HG03095 (cell line): ENCODE data around the gene CMIP.
"Not testable (repeated sequence)": the region's sequence is repeated elsewhere in the genome, so short reads cannot be mapped to it uniquely, and the experiment has no call there.

ENCODE experiments used
- ATAC-seq: cut with Tn5 transposase; IDR thresholded peaks from one replicate; pipeline ENCODE4 v1.9.1; 2021; ENCODE audit warnings: moderate library complexity; ENCODE audit not compliant: unreplicated experiment

Gene CMIP

DNA sequence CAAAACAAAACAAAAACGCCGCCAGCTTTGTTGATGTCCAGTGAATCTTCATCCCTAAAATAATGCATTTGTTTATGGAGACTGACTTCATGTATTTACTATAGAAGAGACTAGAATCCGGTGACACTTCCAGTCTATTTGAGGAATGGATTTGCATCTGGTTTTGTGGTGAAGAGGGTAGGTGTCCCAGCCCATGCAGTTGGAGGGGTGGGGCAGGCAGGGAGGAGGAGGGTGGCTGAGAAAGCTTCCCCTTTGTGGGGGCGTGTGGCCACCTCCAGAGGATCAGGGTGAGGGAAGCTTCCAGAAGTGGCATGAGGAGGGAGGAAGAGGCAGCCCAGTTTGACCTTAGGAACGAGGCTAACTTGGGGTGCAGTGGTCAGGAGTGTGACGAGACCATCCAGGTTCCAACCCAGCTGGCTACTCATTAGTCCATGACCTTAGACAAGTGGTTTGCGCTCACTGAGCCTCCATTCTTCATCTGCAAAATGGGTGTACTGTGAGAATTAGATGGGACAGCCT is 69.5 kb downstream of the CMIP start:
- peak; percentile 72 for ATAC-seq

DNA sequence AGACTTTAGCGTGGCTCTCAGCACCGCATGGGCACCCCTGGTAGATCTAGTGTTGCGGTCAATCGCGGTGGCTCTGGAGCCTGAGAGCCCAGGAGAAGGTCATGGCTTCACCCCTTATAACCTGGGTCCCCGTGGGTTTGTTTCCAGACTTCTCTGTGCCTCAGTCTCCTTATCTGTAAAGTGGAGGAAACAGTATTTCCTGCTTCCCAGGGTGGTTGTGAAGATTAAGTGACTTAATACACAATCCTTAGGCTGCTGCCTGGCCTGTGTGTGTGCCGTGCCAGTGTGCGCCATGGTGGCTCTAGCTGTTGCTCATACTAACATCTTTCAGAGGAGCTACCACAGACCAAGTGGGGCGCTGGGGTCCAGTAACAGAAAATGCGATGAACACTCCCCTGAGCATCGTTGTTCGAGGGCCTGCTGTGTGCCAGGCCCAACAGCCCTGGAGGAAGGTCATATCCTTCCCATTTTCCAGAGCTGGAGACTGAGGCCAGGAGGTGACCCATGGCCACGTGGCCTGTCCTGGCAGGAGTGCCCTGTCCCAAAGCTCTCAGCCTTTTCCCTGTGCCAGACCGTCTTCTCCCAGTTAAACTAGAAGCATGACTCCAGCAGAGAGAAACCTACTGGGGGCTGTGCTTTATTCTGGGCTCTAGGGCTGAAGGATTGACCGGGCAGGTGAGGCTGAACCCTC is 70.1 kb downstream of the CMIP start:
- ATAC-seq = no peak

- ATAC-seq = no peak
These were observed 70.7 kb downstream of the CMIP start for GRCh38 chr16:81515281-81515680.

DNA sequence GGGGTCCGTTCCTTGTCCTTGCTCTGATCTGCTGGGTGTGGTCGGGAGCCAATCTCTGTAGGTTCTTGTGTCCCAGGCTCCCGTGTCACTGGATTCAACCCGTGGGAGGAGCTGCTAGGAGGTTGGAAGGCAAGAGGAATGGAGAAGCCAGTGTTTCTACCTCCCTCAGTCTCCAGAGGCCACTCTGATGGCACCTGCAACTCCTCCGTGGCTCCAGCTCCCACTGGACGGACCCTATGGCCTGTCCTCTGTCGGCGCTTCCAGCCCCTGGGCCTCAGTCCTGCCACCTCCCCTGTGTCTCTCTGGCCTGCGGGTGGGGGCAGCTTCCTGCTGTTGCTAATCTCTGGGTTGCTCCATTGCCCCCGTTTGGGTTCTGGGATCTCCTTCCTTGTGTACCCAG is 71.1 kb downstream of the CMIP start:
- ATAC-seq = no peak

DNA sequence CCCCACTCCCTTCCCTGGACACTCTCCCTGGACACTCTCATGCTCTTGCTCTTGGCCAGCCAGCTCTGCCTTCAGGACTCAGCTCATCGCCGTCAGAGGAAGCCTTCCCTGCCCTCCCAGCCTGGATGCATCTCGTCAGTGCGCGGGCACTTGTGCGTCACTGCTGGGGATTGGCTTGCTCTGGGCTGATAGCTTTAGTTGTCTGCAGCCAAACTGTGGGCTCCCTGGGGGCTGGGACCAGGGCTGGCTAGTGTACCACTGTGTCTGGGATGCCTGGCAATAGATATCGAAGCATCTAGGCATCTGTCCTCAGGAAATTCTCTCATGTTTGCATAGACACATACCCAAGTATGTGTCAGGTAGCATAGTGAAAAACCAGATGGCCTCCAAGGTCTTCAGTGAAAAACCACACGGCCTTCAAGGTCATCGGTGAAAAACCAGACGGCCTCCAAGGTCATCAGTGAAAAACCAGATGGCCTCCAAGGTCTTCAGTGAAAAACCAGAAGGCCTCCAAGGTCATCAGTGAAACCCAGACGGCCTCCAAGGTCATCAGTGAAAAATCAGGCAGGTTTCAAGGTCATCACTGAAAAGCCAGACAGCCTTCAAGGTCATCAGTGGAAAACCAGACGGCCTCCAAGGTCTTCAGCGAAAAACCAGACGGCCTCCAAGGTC is 72.0 kb downstream of the CMIP start:
- no peak for ATAC-seq

GRCh38 chr16:81517150-81517499 is 72.5 kb downstream of the CMIP start:
- no peak for ATAC-seq

DNA sequence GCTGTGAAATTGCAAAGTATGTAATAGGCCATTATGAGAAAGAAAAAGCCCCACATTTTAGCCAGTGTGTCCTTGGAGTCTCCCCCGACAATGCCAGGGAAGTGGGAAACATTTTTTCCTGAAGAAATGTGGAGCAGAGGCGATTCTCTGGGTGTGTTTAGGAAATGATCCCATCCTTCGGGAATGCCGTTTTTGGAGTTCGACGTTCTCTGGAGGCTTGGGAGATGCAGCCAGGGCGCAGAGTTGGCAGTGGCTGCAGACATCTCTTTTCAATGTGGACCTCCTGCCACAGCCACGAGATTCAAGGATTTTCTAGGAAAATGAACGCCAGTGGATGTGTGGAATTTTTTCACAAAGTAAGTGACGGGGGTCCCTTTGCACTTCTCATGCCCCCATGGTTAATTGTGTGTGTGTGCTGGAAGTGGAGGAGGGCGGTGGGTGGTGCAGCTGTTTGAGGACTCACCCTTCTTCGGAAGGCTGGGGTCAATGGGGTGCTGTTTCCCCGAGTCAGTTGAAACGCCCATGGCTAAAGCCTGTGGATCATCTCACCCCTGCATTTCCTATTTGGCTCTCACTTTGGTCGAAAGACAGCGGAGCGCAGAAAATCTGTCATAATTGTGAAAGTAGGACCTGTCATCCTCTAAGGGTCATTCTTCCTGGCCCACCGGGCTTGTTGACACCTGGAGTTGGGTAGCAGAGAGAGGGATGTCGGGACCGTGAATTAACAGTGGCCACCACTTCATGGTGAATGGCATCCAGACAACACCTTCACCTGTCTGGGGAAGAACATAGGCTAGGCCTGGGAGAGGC is 73.2 kb downstream of the CMIP start:
- no peak for ATAC-seq

GRCh38 chr16:81518439-81518757 is 73.8 kb downstream of the CMIP start:
- no peak for ATAC-seq

GRCh38 chr16:81519301-81520150 is 74.9 kb downstream of the CMIP start:
- ATAC-seq = no peak

DNA sequence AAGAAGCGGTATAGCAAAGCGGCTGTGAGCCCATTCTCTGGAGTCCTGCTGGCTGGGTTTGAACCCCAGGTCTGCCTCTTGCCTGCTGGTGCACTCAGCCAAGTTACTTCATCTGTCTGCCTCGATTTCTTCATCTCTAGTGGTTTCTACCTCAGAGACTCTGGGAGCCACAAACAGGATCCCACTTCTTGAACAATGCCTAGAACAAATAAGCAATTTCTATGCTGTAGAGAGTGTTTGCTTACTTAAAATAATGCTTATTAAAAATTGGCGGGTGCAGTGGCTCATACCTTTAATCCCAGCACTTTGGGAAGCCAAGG is 75.5 kb downstream of the CMIP start:
- ATAC-seq = no peak

DNA sequence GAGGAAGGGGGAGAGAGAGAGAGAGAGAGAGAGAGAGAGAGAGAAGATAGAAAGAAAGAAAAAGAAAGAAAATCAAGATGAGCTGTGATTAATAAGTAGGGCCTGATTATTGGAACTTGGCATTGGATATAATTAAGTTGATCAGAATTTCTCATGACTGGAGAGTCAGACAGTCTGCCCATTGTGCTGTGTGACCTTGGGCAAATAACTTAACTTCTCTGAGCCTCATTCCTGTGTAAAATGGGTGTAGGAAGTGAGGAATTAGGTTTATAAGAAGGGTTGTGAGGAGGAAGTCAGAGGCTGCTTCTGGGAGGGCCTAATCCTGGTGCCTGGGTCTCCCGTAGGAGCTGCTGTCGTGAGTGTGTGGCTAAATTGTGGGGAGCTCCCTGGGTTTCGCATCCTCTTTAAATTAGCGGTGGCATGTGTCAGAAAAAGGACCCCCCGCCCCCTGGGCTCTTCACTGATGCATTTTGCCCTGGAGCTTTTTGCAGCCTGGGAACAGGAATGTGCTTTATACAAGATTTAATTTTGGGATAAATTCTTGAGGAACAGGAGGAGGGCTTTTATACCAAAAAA is 76.0 kb downstream of the CMIP start:
- no peak for ATAC-seq

DNA sequence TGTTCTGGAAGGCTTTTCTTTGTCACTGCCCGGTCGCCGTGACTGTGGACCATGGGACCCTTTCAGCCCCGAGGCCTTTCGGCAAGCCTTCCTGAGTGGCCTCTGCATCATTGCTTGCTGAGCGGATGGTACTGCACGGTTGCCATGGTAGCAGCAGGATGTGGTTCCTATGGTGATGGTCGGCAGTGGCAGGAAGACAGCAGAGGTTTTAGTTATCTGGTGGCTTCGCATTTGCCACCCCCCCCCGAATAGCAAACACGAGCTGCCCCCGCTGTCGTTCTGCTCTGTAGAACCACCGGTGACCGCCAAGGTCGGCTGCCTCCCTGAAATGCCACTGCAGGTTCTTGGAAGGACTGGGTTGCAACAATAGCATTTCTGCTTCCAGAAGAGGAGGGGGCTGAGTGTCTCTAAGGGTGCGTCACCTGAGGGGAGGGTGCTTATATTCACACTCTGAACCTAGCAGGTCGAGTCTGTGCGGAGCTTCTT is 76.6 kb downstream of the CMIP start:
- ATAC-seq = no peak

DNA sequence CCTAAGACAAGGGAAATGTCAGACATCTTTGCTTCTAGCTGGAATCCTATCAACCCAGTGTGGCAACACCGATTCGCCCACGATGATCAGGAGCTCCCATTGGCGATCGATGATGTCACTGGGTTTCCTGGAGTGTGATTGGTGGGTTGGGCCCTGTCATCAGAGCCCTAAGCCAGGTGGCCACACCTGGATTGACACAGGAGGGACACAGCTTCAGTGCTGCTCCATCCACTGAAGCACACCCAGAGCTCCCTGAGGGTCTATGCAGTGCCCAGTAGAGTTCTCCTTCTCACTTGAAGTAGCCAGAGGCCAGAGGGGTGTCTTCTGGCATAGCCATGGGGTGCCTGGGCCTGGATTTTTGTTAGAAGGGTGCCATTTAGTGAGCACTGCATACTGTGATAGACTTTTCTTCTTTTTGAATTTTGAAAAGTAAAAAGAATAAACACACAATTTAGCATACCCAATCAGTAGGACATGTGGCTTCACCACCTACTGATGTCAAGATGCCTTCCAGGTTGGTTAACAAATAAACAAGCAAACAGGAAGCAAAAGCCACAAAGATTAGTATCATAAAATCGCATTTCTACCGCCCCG is 77.6 kb downstream of the CMIP start:
- ATAC-seq = no peak

DNA sequence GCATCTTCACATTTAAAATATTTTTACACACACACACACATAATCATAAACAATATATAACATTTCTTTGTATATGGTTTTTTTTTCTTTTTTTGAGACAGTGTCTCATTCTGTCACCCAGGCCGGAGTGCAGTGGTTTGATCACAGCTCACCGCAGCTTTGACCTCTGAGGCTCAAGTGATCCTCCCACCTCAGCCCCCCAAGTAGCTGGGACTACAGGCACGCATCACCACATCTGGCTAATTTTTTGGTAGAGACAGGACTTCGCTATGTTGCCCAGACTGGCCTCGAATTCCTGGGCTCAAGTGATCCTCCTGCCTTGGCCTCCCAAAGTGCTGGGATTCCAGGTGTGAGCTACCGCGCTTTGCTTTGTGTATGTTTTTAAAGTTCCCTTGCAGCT is 78.2 kb downstream of the CMIP start:
- ATAC-seq = not testable (repeated sequence)

DNA sequence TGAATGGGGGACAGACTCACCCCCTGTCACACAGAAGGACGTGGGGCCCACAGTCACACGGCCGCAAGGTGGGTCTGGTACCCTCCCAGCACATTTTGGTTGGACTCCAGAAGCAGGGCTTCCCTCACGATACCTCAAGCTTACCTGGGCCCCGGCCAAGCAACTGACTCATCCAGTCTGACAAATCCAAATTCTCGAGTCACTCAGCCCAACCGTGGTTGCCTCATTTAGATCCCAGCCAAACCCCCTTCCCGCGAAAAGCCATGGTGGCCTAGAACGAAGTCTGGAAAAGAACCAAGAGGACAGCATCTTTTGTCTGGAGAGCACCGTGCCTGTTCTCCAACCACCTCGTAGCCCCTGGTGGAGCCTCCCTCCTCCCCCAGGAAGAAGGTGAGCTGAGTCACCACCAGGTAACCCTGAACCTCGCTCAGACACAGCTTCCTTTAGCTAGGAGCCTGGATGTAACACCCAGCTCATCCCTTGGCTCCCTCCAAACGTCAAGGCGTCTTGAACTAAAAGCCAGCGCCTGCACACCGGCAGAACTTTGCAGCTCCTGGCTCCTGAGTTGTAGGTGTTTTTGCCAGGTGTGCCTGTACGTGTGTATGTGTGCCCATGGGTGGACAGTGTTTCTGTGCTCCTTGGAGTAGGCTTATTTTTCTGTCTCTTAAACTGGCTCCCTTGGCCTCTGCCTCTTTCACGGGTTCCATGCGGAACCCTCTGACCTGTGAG is 78.9 kb downstream of the CMIP start:
- no peak for ATAC-seq

- ATAC-seq = no peak
These were observed 79.8 kb downstream of the CMIP start for GRCh38 chr16:81524382-81524781.

DNA sequence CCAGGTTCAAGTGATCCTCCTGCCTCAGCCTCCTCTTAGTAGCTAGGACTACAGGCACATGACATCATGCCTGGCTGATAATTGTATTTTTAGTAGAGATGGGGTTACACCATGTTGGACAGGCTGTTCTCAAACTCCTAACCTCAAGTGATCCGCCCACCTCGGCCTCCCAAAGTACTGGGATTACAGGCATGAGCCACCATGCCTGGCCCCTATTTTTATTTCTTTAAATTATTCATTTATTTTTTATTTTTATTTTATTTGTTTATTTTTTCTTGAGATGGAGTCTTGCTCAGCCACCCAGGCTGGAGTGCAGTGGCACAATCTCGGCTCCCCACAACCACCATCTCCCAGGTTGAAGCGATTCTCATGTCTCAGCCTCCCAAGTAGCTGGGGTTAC is 80.3 kb downstream of the CMIP start:
- not testable (repeated sequence) for ATAC-seq

- ATAC-seq = no peak
These were observed 81.6 kb downstream of the CMIP start for GRCh38 chr16:81526199-81526598.

GRCh38 chr16:81526935-81527334 is 82.3 kb downstream of the CMIP start:
- ATAC-seq = no peak
